ENCODE measurements around the gene PKNOX2. TPM values are rescaled to one million over a fixed set of nuclear protein-coding genes. Genes with fewer than 3 reads are reported as not detected.

The PKNOX2 gene
- total and polyA plus RNA-seq, 10 of the 15 experiments (the other 5 are each of a cell fraction or from before 2014, with no cell fraction given) = not detected

DNA sequence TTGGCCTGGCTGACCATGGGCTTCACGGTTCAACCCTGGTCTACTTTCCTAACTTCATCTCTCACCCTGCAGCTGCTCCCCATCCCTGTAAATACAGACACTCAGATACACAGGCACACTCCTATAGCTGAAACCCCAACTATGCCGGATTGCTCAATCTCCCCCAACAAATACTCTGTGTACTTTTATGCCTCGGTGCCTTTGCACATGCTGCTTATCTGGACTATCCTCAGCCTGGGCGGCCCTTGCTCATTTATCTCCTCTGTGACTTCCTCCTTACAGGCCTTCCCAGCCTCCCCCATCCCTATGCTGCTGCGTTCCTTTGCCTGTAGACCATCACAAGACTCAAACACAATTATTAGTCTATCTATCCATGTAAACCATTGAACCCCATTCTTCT, 76.6 kb downstream of the PKNOX2 start:
- Histone ChIP-seq H3K79me2 (ENCODE audit: control insufficient read depth, insufficient read depth, low read length) (no peaks in the 10 kb centered on the region), H3K27me3 (replicated peaks in 1 of 2; ENCODE audit: control insufficient read depth in 2 of 2, insufficient read depth in 2 of 2, low read length in 1 of 2) (peaks cover 7 to 9% of the 10 kb centered on the region in 2 experiments), H3K9ac (ENCODE audit: control insufficient read depth, insufficient read depth, low read length) (no peak overlapping the region), H3K4me3 (no peak overlapping the region), H2AFZ (ENCODE audit: control insufficient read depth, low read depth, low read length) (no peak overlapping the region), H3K9me3 (replicated peaks; ENCODE audit: control insufficient read depth, insufficient read depth, low read length) (no peaks in the 10 kb centered on the region), H3K27ac (ENCODE audit: control insufficient read depth, insufficient read depth) (no peak overlapping the region), H4K20me1 (ENCODE audit: control insufficient read depth, insufficient read depth) (no peaks in the 10 kb centered on the region), H3K36me3 (ENCODE audit: control insufficient read depth in 2 of 2, insufficient read depth in 2 of 2, low read length in 1 of 2) (no peaks in the 10 kb centered on the region), H3K4me1 (ENCODE audit: control insufficient read depth, insufficient read depth, low read length) (no peaks in the 10 kb centered on the region), H3K4me2 (ENCODE audit: control insufficient read depth, insufficient read depth) (no peak overlapping the region)
- in situ Hi-C loops (cut with MboI) (no loop called here), intact Hi-C loops (cut with micrococcal nuclease; ENCODE audit: unreplicated experiment) (no loop called here)
- no TSS peak for BruUV-seq (replicated peaks)
- SMC1A ChIA-PET (ENCODE audit: uncharacterized antibody, unreplicated experiment) = no interaction called here
- TF ChIP-seq, protein P1, sequence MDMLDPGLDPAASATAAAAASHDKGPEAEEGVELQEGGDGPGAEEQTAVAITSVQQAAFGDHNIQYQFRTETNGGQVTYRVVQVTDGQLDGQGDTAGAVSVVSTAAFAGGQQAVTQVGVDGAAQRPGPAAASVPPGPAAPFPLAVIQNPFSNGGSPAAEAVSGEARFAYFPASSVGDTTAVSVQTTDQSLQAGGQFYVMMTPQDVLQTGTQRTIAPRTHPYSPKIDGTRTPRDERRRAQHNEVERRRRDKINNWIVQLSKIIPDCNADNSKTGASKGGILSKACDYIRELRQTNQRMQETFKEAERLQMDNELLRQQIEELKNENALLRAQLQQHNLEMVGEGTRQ (IDR thresholded peaks at IDR 0.05; ENCODE audit: borderline replicate concordance, low read depth, low read length) = no peak
- TF ChIP-seq IKZF2 (IDR thresholded peaks at IDR 0.05) (no peak), ZBED1 (IDR thresholded peaks at IDR 0.05; ENCODE audit: borderline replicate concordance) (no peak), RCOR1 (conservative IDR thresholded peaks at IDR 0.05; ENCODE audit: low read depth, low read length) (no peak), LARP7 (IDR thresholded peaks at IDR 0.05) (no peak), BHLHE40 (IDR thresholded peaks at IDR 0.05; ENCODE audit: borderline replicate concordance in 1 of 2, low read depth in 2 of 2, low read length in 1 of 2) (no peak), ATF7 (IDR thresholded peaks at IDR 0.05; ENCODE audit: low read depth) (no peak), ASH2L (IDR thresholded peaks at IDR 0.05; ENCODE audit: borderline replicate concordance, low read depth) (no peak), EZH2 (IDR thresholded peaks at IDR 0.05; ENCODE audit: borderline replicate concordance, control insufficient read depth, low read depth, low read length) (no peak)
- 10% methylated on average over 5 of the region's 5 CpGs for WGBS (ENCODE audit: insufficient coverage, insufficient replicate concordance, low lambda C conversion rate, missing lambda C conversion rate)
- no peak for ATAC-seq
- FAIRE-seq = no peak
- no peak for DNase-seq (ENCODE audit: low read depth, low spot score)
- CTCF ChIA-PET = no interaction called here
- POLR2A ChIA-PET = no interaction called here
- RAD21 ChIA-PET (ENCODE audit: unreplicated experiment) = no interaction called here

Measured in GM12878 (cell line).